Uterus (tissue), 4 donors: Measurements from ENCODE around the gene PTPRG. TPM values are rescaled to one million over a fixed set of nuclear protein-coding genes. Genes with fewer than 3 reads are reported as not detected.

ENCODE experiments used
- DNase-seq, 2 donors: peaks; one replicate each; pipeline ENCODE4 v3.0.0-alpha.2; 2019 to 2020
- H3K27ac ChIP-seq, 2 donors: fragments of 200-600 bp; sonication (generic); 1 replicate in 1 of 2; 2 replicates in 1 of 2; pipeline ENCODE4 v1.5.1; 2016 to 2018
- H3K27me3 ChIP-seq, 2 donors: fragments of 200-600 bp; sonication (generic); one replicate each; pipeline ENCODE4 v1.5.1; 2018 to 2019; ENCODE audit warnings: control low read depth in 1 of 2
- H3K36me3 ChIP-seq, 2 donors: fragments of 200-600 bp; sonication (generic); one replicate each; pipeline ENCODE4 v1.5.1; 2019; ENCODE audit warnings: control low read depth in 1 of 2
- H3K4me1 ChIP-seq, 2 donors: fragments of 200-600 bp; sonication (generic); one replicate each; pipeline ENCODE4 v1.5.1; 2018 to 2019; ENCODE audit warnings: control low read depth in 1 of 2
- H3K4me3 ChIP-seq, 2 donors: fragments of 200-600 bp; sonication (generic); 1 replicate in 1 of 2; 2 replicates in 1 of 2; pipeline ENCODE4 v1.5.1; 2018 to 2019; ENCODE audit warnings: mild to moderate bottlenecking in 1 of 2
- H3K9me3 ChIP-seq, 2 donors: fragments of 200-600 bp; sonication (generic); one replicate each; pipeline ENCODE4 v1.5.1; 2019; ENCODE audit warnings: control low read depth in 1 of 2
- POLR2A ChIP-seq, 2 donors: fragments of 450-650 bp; IDR thresholded peaks; one replicate each; pipeline ENCODE4 v1.6.1; 2016; ENCODE audit warnings: antibody characterized with exemption in 2 of 2, mild to moderate bottlenecking in 1 of 2, moderate library complexity in 1 of 2
- intact Hi-C: fragments of 100-400 bp; cut with DNase I; formaldehyde crosslinking; loops from one replicate; pipeline ENCODE4 v1.15.1; 2023; ENCODE audit warnings: low total_unique reads
- total RNA-seq, 4 donors: library from RNA; depleted of rRNA in 3 of 4; stranded (reverse); fragments of >200 nt in 3 of 4; gene quantifications; one replicate each; pipeline versions ENCODE4 v1.1.0 to v1.2.4, GENCODE V29; 2014 to 2023
- TF ChIP-seq, protein P1 (sequence below), 4 experiments: fragments of 200-600 bp in 2 of 4; fragments of 450-650 bp in 2 of 4; sonication (generic) in 2 of 4; IDR thresholded peaks; one replicate each; pipeline ENCODE4 v1.5.1; 2016 to 2019; ENCODE audit warnings: antibody characterized with exemption in 4 of 4, mild to moderate bottlenecking in 2 of 4, moderate library complexity in 1 of 4
- donor health status: DM: yes; HTN: yes; CAD: no.

PTPRG gene
- total RNA-seq, 4 donors from 2014 or later, result 43.5 to 136 (median 62.6) TPM

DNA sequence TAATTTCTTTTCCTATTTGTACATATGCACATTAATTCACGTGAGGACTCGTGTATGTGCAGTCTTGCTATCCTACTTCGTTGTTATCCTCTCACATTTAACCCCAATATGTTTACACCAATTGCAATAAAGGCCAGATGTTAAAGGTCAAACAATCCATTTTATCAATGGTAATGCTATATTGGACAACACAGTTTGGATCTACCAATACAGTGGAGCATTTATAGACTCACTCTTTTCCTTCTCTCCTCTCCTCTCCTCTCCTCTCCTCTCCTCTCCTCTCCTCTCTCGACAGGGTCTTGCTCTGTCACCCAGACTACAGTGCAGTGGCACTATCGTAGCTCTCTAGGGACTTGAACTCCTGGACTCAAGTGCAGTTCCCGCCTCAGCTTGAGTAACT, 324.0 kb downstream of the PTPRG start:
- no peak for DNase-seq
- H3K36me3 ChIP-seq, result no peaks in the 10 kb centered on the region
- H3K27me3 ChIP-seq, result no peaks in the 10 kb centered on the region
- H3K27ac ChIP-seq, result no peak overlapping the region
- TF ChIP-seq POLR2A (IDR thresholded peaks at IDR 0.05), result no peak
- TF ChIP-seq, protein P1, sequence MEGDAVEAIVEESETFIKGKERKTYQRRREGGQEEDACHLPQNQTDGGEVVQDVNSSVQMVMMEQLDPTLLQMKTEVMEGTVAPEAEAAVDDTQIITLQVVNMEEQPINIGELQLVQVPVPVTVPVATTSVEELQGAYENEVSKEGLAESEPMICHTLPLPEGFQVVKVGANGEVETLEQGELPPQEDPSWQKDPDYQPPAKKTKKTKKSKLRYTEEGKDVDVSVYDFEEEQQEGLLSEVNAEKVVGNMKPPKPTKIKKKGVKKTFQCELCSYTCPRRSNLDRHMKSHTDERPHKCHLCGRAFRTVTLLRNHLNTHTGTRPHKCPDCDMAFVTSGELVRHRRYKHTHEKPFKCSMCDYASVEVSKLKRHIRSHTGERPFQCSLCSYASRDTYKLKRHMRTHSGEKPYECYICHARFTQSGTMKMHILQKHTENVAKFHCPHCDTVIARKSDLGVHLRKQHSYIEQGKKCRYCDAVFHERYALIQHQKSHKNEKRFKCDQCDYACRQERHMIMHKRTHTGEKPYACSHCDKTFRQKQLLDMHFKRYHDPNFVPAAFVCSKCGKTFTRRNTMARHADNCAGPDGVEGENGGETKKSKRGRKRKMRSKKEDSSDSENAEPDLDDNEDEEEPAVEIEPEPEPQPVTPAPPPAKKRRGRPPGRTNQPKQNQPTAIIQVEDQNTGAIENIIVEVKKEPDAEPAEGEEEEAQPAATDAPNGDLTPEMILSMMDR (IDR thresholded peaks at IDR 0.05), result no peak
- no peaks in the 10 kb centered on the region for H3K9me3 ChIP-seq
- no peaks in the 10 kb centered on the region for H3K4me1 ChIP-seq
- intact Hi-C loops, result no loop called here
- no peak overlapping the region for H3K4me3 ChIP-seq

DNA sequence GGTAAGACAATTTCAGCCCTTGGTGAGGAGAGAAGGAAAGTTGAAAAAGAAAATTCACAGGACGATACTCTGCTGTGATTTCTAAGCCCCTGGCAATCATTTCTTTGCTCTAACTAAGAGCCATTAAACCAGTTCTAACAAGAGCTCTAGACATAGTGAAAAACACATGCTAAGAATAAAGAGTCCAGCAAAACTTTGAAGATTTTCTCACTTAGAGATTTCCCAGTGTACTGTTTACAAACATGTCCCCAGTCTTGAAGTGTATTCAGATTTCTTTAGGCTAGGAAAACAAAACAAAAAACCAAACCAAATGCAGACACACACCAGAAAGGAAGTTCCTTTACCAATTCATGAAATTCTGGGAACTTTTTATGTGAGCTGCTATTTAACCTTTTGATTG, 325.8 kb downstream of the PTPRG start:
- Histone ChIP-seq H3K9me3 (no peaks in the 10 kb centered on the region), H3K36me3 (no peaks in the 10 kb centered on the region), H3K4me3 (no peak overlapping the region), H3K27ac (no peak overlapping the region), H3K4me1 (no peaks in the 10 kb centered on the region), H3K27me3 (no peaks in the 10 kb centered on the region)
- DNase-seq, result no peak
- TF ChIP-seq POLR2A (IDR thresholded peaks at IDR 0.05), result no peak
- TF ChIP-seq, protein P1 (IDR thresholded peaks at IDR 0.05), result no peak
- intact Hi-C loops, result no loop called here

DNA sequence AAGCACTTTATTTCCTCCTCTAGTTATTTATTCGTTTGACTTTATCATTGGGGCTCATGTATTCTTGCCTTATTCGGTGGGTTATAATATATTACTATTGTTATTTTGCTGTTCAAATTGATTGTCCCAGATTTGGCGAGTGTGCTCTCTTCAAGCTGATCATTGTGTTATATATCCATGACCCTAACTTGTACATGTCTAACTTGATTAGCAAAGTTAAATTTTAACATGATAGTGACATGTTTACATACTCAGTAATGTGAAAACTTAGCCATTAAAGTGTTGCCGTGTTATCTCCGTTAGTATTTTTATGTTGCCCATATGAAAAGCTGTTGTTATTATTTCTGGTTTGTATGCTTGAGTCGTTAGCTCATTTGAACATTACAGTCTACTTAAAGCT, 327.9 kb downstream of the PTPRG start:
- intact Hi-C loops, result no loop called here
- TF ChIP-seq POLR2A (IDR thresholded peaks at IDR 0.05), result no peak
- TF ChIP-seq, protein P1 (IDR thresholded peaks at IDR 0.05), result no peak
- Histone ChIP-seq H3K27ac (no peak overlapping the region), H3K36me3 (no peaks in the 10 kb centered on the region), H3K9me3 (no peaks in the 10 kb centered on the region), H3K4me3 (no peak overlapping the region), H3K27me3 (no peaks in the 10 kb centered on the region), H3K4me1 (no peaks in the 10 kb centered on the region)
- DNase-seq, result no peak

DNA sequence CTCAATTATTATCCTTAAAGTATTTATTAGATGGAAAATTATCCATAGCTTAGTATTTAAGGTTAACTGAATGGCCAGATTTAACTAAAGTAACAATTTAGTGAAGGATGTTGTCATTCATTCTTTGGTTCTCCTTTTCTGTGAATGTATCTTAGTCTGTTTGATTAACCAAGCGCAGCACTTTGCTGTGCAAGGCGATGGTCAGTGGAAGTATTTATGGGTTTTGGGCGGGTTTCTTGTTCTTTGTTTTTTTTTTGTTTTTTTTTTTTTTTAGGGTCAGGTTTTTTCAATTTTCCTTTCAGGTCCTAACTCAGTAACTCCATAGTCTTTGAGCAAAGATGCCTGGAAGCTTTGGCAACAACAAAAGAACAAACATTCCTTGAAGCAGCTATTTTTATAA, 328.8 kb downstream of the PTPRG start:
- Histone ChIP-seq H3K4me1 (no peaks in the 10 kb centered on the region), H3K27me3 (no peaks in the 10 kb centered on the region), H3K36me3 (no peaks in the 10 kb centered on the region), H3K9me3 (no peaks in the 10 kb centered on the region), H3K4me3 (no peak overlapping the region), H3K27ac (no peak overlapping the region)
- DNase-seq, result no peak
- intact Hi-C loops, result no loop called here
- TF ChIP-seq, protein P1 (IDR thresholded peaks at IDR 0.05), result no peak
- no peak for TF ChIP-seq POLR2A (IDR thresholded peaks at IDR 0.05)

DNA sequence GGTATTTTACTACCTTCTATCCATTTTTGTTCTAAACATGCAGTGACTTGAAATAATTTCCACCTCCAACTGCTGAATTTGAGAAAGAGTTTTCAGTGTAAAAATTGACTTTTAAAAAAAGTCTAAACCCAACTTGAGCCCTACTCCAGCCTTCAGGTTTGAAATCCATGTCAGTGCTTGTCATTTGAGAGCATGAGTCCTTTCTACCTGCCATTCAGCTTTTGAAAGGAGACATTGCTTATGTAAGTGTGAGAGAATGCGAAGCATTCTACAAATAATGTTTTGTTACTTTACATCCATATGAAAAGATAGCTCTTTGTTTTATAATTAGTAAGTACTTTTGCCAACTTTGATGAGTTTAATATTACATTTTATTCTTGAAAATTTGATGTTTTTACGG, 329.2 kb downstream of the PTPRG start:
- H3K36me3 ChIP-seq, result no peaks in the 10 kb centered on the region
- H3K9me3 ChIP-seq, result no peaks in the 10 kb centered on the region
- intact Hi-C loops, result no loop called here
- no peak for DNase-seq
- H3K4me3 ChIP-seq, result no peak overlapping the region
- TF ChIP-seq POLR2A (IDR thresholded peaks at IDR 0.05), result no peak
- TF ChIP-seq, protein P1 (IDR thresholded peaks at IDR 0.05), result no peak
- no peak overlapping the region for H3K27ac ChIP-seq
- H3K4me1 ChIP-seq, result no peaks in the 10 kb centered on the region
- H3K27me3 ChIP-seq, result no peaks in the 10 kb centered on the region
